AG04449 (cell line): ENCODE results near the gene VAMP8.
A peak's percentile ranks its signal among the peaks of the same experiment; 100 is the strongest.

Experiments used
- CTCF ChIA-PET: fragments of 350-600 bp; formaldehyde crosslinking; extraction: SDS; loops from one replicate; lab custom pipeline; 2021; ENCODE audit warnings: antibody characterized with exemption; lab: Yijun Ruan, JAX
- POLR2A ChIA-PET: fragments of 400-600, 350-600 bp; formaldehyde crosslinking; extraction: SDS; loops from one replicate; lab custom pipeline; 2020; ENCODE audit warnings: antibody characterized with exemption, inconsistent platforms; lab: Yijun Ruan, JAX
- DNase-seq: peaks from one replicate; pipeline ENCODE4 v3.0.0-alpha.2; 2010; ENCODE audit warnings: low read depth, low spot score
- H3K4me3 ChIP-seq: 2 replicates; pipeline ENCODE4 v1.5.1; 2011; ENCODE audit warnings: low read depth, mild to moderate bottlenecking, control low read depth, low read length
- TF ChIP-seq, protein P1 (sequence below): IDR thresholded peaks from one replicate; pipeline ENCODE4 v1.5.1; 2011; ENCODE audit warnings: mild to moderate bottlenecking, moderate library complexity, low read length, control low read depth, inconsistent platforms; ENCODE audit not compliant: insufficient read depth; ENCODE audit errors: missing control alignments

Gene VAMP8

DNA sequence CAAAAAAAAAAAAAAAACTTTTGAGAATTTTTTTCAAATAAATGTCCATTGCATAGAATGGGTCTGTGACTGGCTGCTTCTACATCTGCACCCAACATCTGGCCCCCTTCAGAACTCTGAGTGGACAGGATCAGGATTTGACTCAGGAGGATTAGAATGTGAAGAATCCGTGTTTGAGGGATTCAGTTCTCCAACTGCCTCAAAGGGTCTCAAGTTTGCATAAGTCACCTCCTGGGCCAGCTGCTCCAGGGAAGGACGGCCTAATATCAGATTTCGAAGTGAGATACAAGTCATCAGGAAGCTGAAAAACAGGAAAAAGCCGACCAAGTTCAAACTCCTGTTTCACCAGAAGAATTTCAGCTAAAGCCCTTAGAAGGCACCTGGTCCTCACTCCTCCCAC lies 27.6 kb upstream of the VAMP8 start:
- CTCF ChIA-PET: interaction anchor here (1.1 to 30.0 kb wide), 11 partner anchors 9 to 249 kb away, joined by 3 to 922 read pairs (median 15); partner anchors contain the start of genes ELMOD3, GGCX, MAT2A and RETSAT
- POLR2A ChIA-PET: interaction anchor here (1.0 to 4.3 kb wide), 9 partner anchors 10 to 195 kb away, joined by 3 to 98 read pairs (median 5); partner anchors contain the start of genes ELMOD3, GGCX, MAT2A and RETSAT
- DNase-seq: peak; percentile 63
- TF ChIP-seq, protein P1, sequence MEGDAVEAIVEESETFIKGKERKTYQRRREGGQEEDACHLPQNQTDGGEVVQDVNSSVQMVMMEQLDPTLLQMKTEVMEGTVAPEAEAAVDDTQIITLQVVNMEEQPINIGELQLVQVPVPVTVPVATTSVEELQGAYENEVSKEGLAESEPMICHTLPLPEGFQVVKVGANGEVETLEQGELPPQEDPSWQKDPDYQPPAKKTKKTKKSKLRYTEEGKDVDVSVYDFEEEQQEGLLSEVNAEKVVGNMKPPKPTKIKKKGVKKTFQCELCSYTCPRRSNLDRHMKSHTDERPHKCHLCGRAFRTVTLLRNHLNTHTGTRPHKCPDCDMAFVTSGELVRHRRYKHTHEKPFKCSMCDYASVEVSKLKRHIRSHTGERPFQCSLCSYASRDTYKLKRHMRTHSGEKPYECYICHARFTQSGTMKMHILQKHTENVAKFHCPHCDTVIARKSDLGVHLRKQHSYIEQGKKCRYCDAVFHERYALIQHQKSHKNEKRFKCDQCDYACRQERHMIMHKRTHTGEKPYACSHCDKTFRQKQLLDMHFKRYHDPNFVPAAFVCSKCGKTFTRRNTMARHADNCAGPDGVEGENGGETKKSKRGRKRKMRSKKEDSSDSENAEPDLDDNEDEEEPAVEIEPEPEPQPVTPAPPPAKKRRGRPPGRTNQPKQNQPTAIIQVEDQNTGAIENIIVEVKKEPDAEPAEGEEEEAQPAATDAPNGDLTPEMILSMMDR: no peak
- H3K4me3 ChIP-seq: no peak overlapping the region

DNA sequence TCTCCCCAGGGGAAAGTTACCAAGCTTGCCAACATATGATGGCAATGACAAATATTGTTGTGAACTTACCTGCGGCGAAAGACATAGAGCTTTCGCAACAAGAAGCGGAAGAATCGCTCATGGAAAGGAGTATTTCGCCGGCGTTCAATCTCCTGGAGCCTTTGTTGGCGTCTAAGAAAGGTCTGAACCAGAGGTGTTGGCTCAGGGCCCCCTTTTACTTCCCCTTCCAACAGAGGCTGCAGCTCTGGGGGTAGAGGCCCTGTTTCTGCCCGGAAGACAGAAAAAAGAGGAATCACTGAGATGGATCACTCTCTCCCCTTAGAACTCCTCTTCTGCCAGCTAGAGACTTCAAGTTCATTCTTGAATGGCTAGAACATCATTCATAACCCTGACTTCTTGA lies 26.9 kb upstream of the VAMP8 start:
- no peak for DNase-seq
- POLR2A ChIA-PET: interaction anchor here (1.0 to 4.3 kb wide), 10 partner anchors 10 to 196 kb away, joined by 3 to 98 read pairs (median 5); partner anchors contain the start of genes ELMOD3, GGCX, MAT2A and RETSAT
- TF ChIP-seq, protein P1: no peak
- CTCF ChIA-PET: interaction anchor here (0.9 to 30.0 kb wide), 20 partner anchors 9 to 483 kb away, joined by 3 to 922 read pairs (median 7); partner anchors contain the start of genes ELMOD3, GGCX, MAT2A and RETSAT
- H3K4me3 ChIP-seq: no peak overlapping the region

DNA sequence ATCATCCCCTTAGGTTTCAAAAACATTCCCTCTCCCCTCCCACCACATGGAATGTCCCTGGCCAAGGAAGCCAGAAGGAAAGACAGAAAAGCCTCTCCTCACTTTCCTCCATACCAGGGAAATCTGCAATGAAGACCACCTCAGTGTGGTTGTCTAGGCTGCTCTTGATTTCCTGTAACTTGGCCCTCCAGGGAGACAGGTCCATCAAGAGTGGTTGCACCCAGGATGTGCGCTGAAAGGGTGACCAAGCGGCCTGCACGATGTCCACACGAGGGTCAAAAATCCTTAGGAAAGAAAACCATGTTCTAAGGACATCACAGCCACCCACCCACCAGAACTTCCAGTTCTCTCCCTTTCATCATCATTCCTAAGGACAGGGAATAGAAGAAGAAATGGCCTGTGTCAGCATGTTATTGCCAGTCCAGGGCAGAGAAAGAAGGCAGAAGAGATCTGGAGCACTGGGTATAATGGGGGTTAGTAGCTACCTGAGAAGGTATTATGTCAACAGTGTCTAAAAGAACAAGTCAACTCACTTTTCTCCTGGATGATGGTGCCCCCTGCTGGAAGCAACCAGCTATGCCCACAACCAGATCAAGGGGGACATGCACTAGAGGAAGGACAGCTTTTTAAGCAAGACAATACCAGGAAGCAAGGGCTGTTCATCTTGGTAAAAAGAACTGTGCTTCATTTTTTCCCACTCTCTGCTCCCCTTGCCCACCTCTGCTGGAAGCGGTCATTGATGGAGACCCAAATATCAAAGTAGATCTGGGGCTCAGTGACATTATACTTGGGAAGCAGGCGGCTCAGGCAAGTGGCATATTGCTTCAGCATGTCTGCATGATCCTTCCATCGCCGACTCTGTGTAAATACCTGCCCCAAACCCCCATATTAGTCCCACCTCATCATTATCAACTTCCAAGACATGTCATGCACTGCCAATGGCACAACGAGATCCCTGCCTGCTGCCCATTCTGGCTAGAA lies 25.4 kb upstream of the VAMP8 start:
- H3K4me3 ChIP-seq: no peak overlapping the region
- no peak for DNase-seq
- ChIA-PET POLR2A (interaction anchor here (0.7 to 4.3 kb wide), 7 partner anchors 9 to 197 kb away, joined by 3 to 27 read pairs (median 4); partner anchors contain the start of genes ELMOD3, GGCX, MAT2A and RETSAT), CTCF (interaction anchor here (0.6 to 30.0 kb wide), 40 partner anchors 8 to 495 kb away, joined by 3 to 922 read pairs (median 4); partner anchors contain the start of genes CAPG, ELMOD3, GGCX and MAT2A)
- TF ChIP-seq, protein P1: peak; percentile 81

DNA sequence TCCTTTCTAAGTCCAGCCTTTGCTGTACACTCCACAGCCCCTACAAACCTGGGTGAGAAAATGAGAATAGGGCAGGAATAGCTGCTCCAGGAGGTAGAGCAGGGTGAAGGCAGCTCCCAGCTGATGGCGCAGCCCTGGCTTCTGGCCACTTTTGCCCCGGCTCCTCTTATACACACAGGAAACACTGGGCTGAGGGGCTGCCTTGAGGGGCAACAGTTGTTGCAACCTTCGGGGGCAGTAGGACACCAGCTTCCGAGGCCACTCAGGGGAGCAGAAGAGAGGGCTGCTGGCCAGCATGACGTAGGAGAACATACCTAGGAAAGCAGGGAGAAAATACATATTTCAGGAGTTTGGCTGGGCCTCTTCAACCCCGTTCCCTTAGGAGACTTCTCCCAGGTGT lies 24.2 kb upstream of the VAMP8 start:
- POLR2A ChIA-PET: interaction anchor here (1.0 to 1.4 kb wide), 2 partner anchors 14 to 42 kb away, joined by 3 read pairs; partner anchors contain the start of genes MAT2A and RNF181
- TF ChIP-seq, protein P1: no peak
- DNase-seq: no peak
- H3K4me3 ChIP-seq: no peak overlapping the region
- CTCF ChIA-PET: interaction anchor here (1.0 to 30.0 kb wide), 10 partner anchors 7 to 244 kb away, joined by 3 to 922 read pairs (median 6); partner anchors contain the start of genes MAT2A and SH2D6

DNA sequence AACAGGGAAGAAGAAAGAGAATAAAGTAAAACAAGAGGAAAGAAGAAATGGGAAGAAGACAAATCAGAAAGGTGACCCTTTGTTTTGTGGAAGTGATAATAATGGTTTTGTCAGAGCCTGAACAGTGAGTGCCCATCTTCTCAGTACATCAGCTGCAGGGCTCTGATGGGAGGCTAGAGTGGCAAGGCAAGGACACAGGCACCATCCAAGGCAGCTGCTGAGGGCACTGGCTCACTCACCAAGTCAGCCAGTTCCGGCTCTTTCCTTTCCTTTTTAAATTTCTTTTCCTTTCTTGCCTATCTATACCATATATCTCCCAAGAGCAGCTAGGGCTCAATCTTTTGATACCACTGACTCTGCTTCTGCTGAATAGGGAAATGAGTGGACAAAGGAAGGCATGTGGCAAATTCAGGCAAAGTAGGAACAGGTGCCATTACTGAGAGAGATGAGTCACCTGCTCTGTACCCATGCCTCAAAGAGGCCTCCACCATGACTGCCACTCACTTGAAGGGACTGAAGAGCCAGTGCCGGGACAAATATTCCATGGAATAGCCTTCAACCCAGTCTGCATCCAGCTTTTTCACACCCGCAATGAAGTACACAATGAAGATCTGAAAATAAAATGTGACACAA lies 22.3 kb upstream of the VAMP8 start:
- no peak for DNase-seq
- H3K4me3 ChIP-seq: no peak overlapping the region
- POLR2A ChIA-PET: interaction anchor here (1.5 kb wide), 1 partner anchor 16 kb away, joined by 3 read pairs; the partner anchor contains the start of gene MAT2A
- CTCF ChIA-PET: interaction anchor here (1.1 to 30.0 kb wide), 7 partner anchors 9 to 488 kb away, joined by 3 to 922 read pairs (median 13); partner anchors contain the start of genes MAT2A, SH2D6 and TGOLN2
- TF ChIP-seq, protein P1: no peak
